ENCODE measurements around the gene ATP11A.

- TF ChIP-seq CTCF (IDR thresholded peaks at IDR 0.05; ENCODE audit: borderline replicate concordance, extremely low read depth, low read length, poor library complexity, severe bottlenecking) (no peak), EZH2 (IDR thresholded peaks at IDR 0.05; ENCODE audit: borderline replicate concordance, low read depth, low read length, severe bottlenecking) (no peak)
Measured at GRCh38 chr13:112852392-112852791, 162.6 kb downstream of the ATP11A start.

Data from DND-41 (cell line).